ENCODE data around the gene TMED9.

- TF ChIP-seq GATA2 (IDR thresholded peaks at IDR 0.05; ENCODE audit: low read depth, low read length) (no peak), GATA3 (IDR thresholded peaks at IDR 0.05; ENCODE audit: low read depth, low read length) (no peak)
Measured at GRCh38 chr5:177569894-177570293, 22.1 kb upstream of the TMED9 start.
